ENCODE results near the gene TMEM163. TPM values are rescaled to one million over a fixed set of nuclear protein-coding genes. Genes with fewer than 3 reads are reported as not detected.

TMEM163 gene
- polyA plus RNA-seq, 1 donor from 2014 or later, result 3.5 TPM

GRCh38 chr2:134676960-134677359 lies 41.8 kb downstream of the TMEM163 start:
- TF ChIP-seq REST (IDR thresholded peaks at IDR 0.05; ENCODE audit: borderline replicate concordance) (no peak), POLR2AphosphoS5 (IDR thresholded peaks at IDR 0.05) (no peak), RAD21 (conservative IDR thresholded peaks at IDR 0.05) (no peak), SMC3 (conservative IDR thresholded peaks at IDR 0.05; ENCODE audit: poor library complexity) (no peak), TAF1 (IDR thresholded peaks at IDR 0.05; ENCODE audit: low read depth) (no peak), EP300 (conservative IDR thresholded peaks at IDR 0.05; ENCODE audit: poor library complexity, severe bottlenecking) (no peak), EZH2 (IDR thresholded peaks at IDR 0.05; ENCODE audit: borderline replicate concordance, insufficient read depth, low read length, poor library complexity, severe bottlenecking) (no peak), MXI1 (conservative IDR thresholded peaks at IDR 0.05; ENCODE audit: poor library complexity, severe bottlenecking) (no peak)
- TF ChIP-seq, protein P1, sequence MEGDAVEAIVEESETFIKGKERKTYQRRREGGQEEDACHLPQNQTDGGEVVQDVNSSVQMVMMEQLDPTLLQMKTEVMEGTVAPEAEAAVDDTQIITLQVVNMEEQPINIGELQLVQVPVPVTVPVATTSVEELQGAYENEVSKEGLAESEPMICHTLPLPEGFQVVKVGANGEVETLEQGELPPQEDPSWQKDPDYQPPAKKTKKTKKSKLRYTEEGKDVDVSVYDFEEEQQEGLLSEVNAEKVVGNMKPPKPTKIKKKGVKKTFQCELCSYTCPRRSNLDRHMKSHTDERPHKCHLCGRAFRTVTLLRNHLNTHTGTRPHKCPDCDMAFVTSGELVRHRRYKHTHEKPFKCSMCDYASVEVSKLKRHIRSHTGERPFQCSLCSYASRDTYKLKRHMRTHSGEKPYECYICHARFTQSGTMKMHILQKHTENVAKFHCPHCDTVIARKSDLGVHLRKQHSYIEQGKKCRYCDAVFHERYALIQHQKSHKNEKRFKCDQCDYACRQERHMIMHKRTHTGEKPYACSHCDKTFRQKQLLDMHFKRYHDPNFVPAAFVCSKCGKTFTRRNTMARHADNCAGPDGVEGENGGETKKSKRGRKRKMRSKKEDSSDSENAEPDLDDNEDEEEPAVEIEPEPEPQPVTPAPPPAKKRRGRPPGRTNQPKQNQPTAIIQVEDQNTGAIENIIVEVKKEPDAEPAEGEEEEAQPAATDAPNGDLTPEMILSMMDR (IDR thresholded peaks at IDR 0.05; ENCODE audit: poor library complexity, severe bottlenecking), result no peak
- H2AFZ ChIP-seq (ENCODE audit: low read depth, low read length), result no peak overlapping the region
- H3K79me2 ChIP-seq (replicated peaks; ENCODE audit: insufficient read depth, low read length), result no peaks in the 10 kb centered on the region
- H3K9me2 ChIP-seq (ENCODE audit: insufficient read depth, low read length), result no peaks in the 10 kb centered on the region
- no peaks in the 10 kb centered on the region for H4K20me1 ChIP-seq (ENCODE audit: insufficient read depth)
- H3K4me2 ChIP-seq (ENCODE audit: low read length), result no peak overlapping the region
- H3F3A ChIP-seq (ENCODE audit: insufficient read depth, low read length, poor library complexity, severe bottlenecking), result no peaks in the 10 kb centered on the region
- no peak overlapping the region for H3K9ac ChIP-seq (ENCODE audit: low read length)
- H3K4me3 ChIP-seq (ENCODE audit: low read length), result no peak overlapping the region
- no peaks in the 10 kb centered on the region for H3K9me3 ChIP-seq (ENCODE audit: low read length)
- no peak overlapping the region for H3K27ac ChIP-seq (ENCODE audit: low read length)
- H3K27me3 ChIP-seq (ENCODE audit: insufficient read depth, low read depth, low read length), result no peaks in the 10 kb centered on the region
- H3K36me3 ChIP-seq (ENCODE audit: insufficient read depth, low read length), result no peaks in the 10 kb centered on the region

DNA sequence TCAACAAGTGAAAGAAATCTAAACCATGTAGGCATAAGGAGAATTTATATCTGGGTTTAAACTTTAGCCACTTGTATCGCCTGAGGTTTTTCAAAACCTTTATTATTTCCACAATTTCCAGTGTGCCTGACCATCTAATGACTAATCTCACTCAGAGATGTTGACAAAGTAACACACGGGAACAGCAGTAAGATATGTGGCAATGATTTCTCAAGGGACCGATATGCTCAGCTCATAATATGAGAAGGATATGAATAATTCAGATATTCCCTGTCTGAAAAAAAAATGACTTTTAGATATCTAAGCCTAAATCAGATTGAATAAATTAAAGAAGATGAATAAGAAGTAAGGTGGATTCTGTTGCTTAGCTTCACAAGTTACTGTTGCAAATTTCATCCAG lies 43.5 kb downstream of the TMEM163 start:
- Histone ChIP-seq H3K36me3 (ENCODE audit: insufficient read depth, low read length) (no peaks in the 10 kb centered on the region), H2AFZ (ENCODE audit: low read depth, low read length) (no peak overlapping the region), H4K20me1 (ENCODE audit: insufficient read depth) (no peaks in the 10 kb centered on the region), H3K9me3 (ENCODE audit: low read length) (no peaks in the 10 kb centered on the region), H3F3A (ENCODE audit: insufficient read depth, low read length, poor library complexity, severe bottlenecking) (no peaks in the 10 kb centered on the region), H3K9me2 (ENCODE audit: insufficient read depth, low read length) (no peaks in the 10 kb centered on the region), H3K27me3 (ENCODE audit: insufficient read depth, low read depth, low read length) (no peaks in the 10 kb centered on the region), H3K27ac (ENCODE audit: low read length) (no peak overlapping the region), H3K79me2 (replicated peaks; ENCODE audit: insufficient read depth, low read length) (no peaks in the 10 kb centered on the region), H3K4me2 (ENCODE audit: low read length) (no peak overlapping the region), H3K9ac (ENCODE audit: low read length) (no peak overlapping the region), H3K4me3 (ENCODE audit: low read length) (no peak overlapping the region)
- TF ChIP-seq REST (IDR thresholded peaks at IDR 0.05; ENCODE audit: borderline replicate concordance) (no peak), EP300 (conservative IDR thresholded peaks at IDR 0.05; ENCODE audit: poor library complexity, severe bottlenecking) (no peak), RAD21 (conservative IDR thresholded peaks at IDR 0.05) (no peak), MXI1 (conservative IDR thresholded peaks at IDR 0.05; ENCODE audit: poor library complexity, severe bottlenecking) (no peak), POLR2AphosphoS5 (IDR thresholded peaks at IDR 0.05) (no peak), TAF1 (IDR thresholded peaks at IDR 0.05; ENCODE audit: low read depth) (no peak), SMC3 (conservative IDR thresholded peaks at IDR 0.05; ENCODE audit: poor library complexity) (no peak)
- TF ChIP-seq, protein P1 (IDR thresholded peaks at IDR 0.05; ENCODE audit: poor library complexity, severe bottlenecking), result no peak
